HepG2 (cell line): ENCODE data around the gene TUBA4B. TPM values are rescaled to one million over a fixed set of nuclear protein-coding genes. Genes with fewer than 3 reads are reported as not detected.
A peak's percentile ranks its signal among the peaks of the same experiment; 100 is the strongest.

Source experiments
- CC2D1A ChIP-seq: sonication (generic); formaldehyde crosslinking; IDR thresholded peaks from 2 replicates; pipeline ENCODE4 v1.8.1; 2023; ENCODE audit warnings: mild to moderate bottlenecking, missing genetic modification reagents
- CENPBD1 ChIP-seq: sonication (generic); formaldehyde crosslinking; IDR thresholded peaks from 2 replicates; pipeline ENCODE4 v1.8.0; 2022; ENCODE audit warnings: missing genetic modification reagents, low read depth, mild to moderate bottlenecking, borderline replicate concordance
- FOXM1 ChIP-seq: sonication (generic); formaldehyde crosslinking; IDR thresholded peaks from 2 replicates; pipeline ENCODE4 v1.5.0; 2020; ENCODE audit warnings: missing genetic modification reagents
- NFIC ChIP-seq: IDR thresholded peaks from 2 replicates; pipeline ENCODE4 v1.6.1; 2012; ENCODE audit warnings: mild to moderate bottlenecking, low read length, inconsistent platforms
- POGK ChIP-seq: sonication (generic); formaldehyde crosslinking; conservative IDR thresholded peaks from 2 replicates; pipeline ENCODE4 v1.8.0; 2022; ENCODE audit warnings: mild to moderate bottlenecking, moderate library complexity, missing genetic modification reagents
- RORA ChIP-seq: sonication (generic); formaldehyde crosslinking; IDR thresholded peaks from 2 replicates; pipeline ENCODE4 v1.5.0; 2020; ENCODE audit warnings: mild to moderate bottlenecking, missing genetic modification reagents, moderate library complexity
- YEATS4 ChIP-seq: sonication (generic); formaldehyde crosslinking; IDR thresholded peaks from 2 replicates; pipeline ENCODE4 v1.4.0; 2020; ENCODE audit warnings: missing genetic modification reagents, borderline replicate concordance
- ZBTB42 ChIP-seq: sonication (generic); formaldehyde crosslinking; IDR thresholded peaks from 2 replicates; pipeline ENCODE4 v1.5.0; 2020; ENCODE audit warnings: mild to moderate bottlenecking, missing genetic modification reagents
- ZNF530 ChIP-seq: sonication (generic); formaldehyde crosslinking; IDR thresholded peaks from 2 replicates; pipeline ENCODE4 v1.5.0; 2020; ENCODE audit warnings: low read depth, mild to moderate bottlenecking, missing genetic modification reagents
- ZNF619 ChIP-seq: sonication (generic); formaldehyde crosslinking; IDR thresholded peaks from 2 replicates; pipeline ENCODE4 v1.4.0; 2020; ENCODE audit warnings: mild to moderate bottlenecking, missing genetic modification reagents
- ZNF770 ChIP-seq: sonication (generic); formaldehyde crosslinking; IDR thresholded peaks from 2 replicates; pipeline ENCODE4 v1.5.0; 2020; ENCODE audit warnings: mild to moderate bottlenecking, missing genetic modification reagents
- ZNF776 ChIP-seq: sonication (generic); formaldehyde crosslinking; IDR thresholded peaks from 2 replicates; pipeline ENCODE4 v1.4.0; 2020; ENCODE audit warnings: mild to moderate bottlenecking, missing genetic modification reagents
- polyA plus RNA-seq, 8 experiments: library from polyadenylated mRNA; depleted of rRNA in 3 of 8; stranded (reverse) in 7 of 8; unstranded in 1 of 8; fragments of >200 nt; fragmentation: Illumina TruSeq in 4 of 8; extraction: Trizol in 4 of 8; gene quantifications; 2 replicates each; pipeline versions ENCODE4 v1.2.1 to v1.2.3, GENCODE V29; 2011 to 2016; ENCODE audit warnings: low read depth in 4 of 8, missing spikeins in 1 of 8, mixed read lengths in 1 of 8; ENCODE audit not compliant: insufficient read depth in 1 of 8
- total RNA-seq, 5 experiments: library from RNA; depleted of rRNA; stranded (reverse); fragments of >200 nt; fragmentation: Illumina TruSeq; extraction: Trizol; gene quantifications; 2 replicates each; pipeline ENCODE4 v1.2.3, GENCODE V29; 2016; ENCODE audit warnings: low read depth in 1 of 5
- TF ChIP-seq, protein P1 (sequence below): sonication (generic); formaldehyde crosslinking; conservative IDR thresholded peaks from 2 replicates; pipeline ENCODE4 v1.8.0; 2022; ENCODE audit warnings: low read depth, missing genetic modification reagents
- TF ChIP-seq, protein P2 (sequence below): sonication (generic); formaldehyde crosslinking; IDR thresholded peaks from 2 replicates; pipeline ENCODE4 v1.8.0; 2022; ENCODE audit warnings: mild to moderate bottlenecking, missing genetic modification reagents, borderline replicate concordance

The TUBA4B gene
- total and polyA plus RNA-seq, 2 of the 13 experiments (the other 11 are each of a cell fraction or from before 2014, with no cell fraction given) = 0.18 to 0.22 TPM

DNA sequence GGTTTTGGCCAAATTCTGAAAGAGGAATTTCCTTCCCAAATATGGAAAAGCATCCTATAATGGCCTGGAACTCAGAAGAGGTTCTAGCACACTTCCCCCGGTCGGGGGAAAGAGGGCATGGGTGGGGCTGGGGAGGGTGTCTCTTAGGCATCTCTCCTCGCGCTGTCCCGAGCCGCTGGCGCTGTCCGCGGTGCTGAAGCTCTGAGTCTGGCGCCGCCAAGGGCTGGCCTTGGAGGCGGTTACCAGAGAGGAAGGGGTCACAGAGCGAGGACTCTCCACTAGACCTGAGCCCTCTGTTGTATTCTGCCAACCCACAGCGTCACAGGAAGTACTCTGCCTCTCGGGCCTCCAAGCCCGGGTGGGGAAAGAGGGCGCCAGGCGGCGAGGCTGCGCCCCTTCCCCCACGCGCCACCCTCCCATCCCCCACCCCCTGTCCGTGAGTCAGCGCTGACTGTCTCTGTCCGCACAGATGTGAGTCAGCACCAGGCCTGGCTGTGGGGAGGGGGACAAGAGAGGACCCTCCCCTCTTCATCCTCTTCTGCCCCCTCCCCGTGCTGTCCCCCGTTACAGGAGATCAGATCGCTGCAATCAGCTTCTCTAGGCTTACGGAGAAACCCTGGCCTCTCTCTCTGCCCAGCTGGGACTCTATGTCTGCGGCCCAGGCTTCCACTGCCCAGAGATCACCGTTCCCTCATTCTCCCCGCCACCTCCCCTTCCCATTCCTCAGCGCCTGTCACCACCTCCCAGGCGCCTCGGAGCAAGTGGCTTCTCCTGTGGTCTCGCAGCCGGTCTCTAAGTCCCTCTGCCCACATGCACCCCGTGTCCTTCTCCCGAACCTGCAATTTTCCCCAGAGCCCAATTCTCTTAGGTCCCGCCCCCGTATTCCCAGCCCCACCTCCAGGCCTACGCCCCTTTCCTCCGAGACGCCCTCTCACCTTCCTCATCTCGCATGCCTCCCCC is 55.4 kb downstream of the TUBA4B start (continued):
- TF ChIP-seq, protein P1, sequence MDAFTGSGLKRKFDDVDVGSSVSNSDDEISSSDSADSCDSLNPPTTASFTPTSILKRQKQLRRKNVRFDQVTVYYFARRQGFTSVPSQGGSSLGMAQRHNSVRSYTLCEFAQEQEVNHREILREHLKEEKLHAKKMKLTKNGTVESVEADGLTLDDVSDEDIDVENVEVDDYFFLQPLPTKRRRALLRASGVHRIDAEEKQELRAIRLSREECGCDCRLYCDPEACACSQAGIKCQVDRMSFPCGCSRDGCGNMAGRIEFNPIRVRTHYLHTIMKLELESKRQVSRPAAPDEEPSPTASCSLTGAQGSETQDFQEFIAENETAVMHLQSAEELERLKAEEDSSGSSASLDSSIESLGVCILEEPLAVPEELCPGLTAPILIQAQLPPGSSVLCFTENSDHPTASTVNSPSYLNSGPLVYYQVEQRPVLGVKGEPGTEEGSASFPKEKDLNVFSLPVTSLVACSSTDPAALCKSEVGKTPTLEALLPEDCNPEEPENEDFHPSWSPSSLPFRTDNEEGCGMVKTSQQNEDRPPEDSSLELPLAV = no peak
- TF ChIP-seq YEATS4 (CRISPR knock-in tag) = peak; percentile 80
- peak; percentile 54; the same call in 1 of the 2 replicates for TF ChIP-seq CC2D1A (CRISPR knock-in tag)
- peak; percentile 28; the same call in 1 of the 2 replicates for TF ChIP-seq ZNF770 (CRISPR knock-in tag)
- peak; percentile 83 for TF ChIP-seq FOXM1 (CRISPR knock-in tag)
- TF ChIP-seq, protein P2, sequence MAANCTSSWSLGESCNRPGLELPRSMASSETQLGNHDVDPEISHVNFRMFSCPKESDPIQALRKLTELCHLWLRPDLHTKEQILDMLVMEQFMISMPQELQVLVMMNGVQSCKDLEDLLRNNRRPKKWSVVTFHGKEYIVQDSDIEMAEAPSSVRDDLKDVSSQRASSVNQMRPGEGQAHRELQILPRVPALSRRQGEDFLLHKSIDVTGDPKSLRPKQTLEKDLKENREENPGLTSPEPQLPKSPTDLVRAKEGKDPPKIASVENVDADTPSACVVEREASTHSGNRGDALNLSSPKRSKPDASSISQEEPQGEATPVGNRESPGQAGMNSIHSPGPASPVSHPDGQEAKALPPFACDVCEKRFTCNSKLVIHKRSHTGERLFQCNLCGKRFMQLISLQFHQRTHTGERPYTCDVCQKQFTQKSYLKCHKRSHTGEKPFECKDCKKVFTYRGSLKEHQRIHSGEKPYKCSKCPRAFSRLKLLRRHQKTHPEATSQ = no peak
- TF ChIP-seq CENPBD1 (CRISPR knock-in tag) = no peak
- no peak for TF ChIP-seq ZNF619 (CRISPR knock-in tag)
- TF ChIP-seq ZBTB42 = no peak
- TF ChIP-seq ZNF530 (CRISPR knock-in tag) = peak; percentile 90
- TF ChIP-seq POGK (CRISPR knock-in tag) = peak; percentile 93; the same call in 1 of the 2 replicates
- no peak for TF ChIP-seq RORA (CRISPR knock-in tag)
- no peak for TF ChIP-seq NFIC
- TF ChIP-seq ZNF776 (CRISPR knock-in tag) = peak; percentile 71; the same call in 1 of the 2 replicates
